HEK293 (cell line): ENCODE data around the gene CD74.

Experiments used
- BCL6B ChIP-seq: fragments of 450-650 bp; formaldehyde crosslinking; IDR thresholded peaks from 2 replicates; pipeline ENCODE4 v1.5.1; 2017; ENCODE audit warnings: missing biosample characterization, missing genetic modification characterization
- CTCF ChIP-seq: fragments of 450-650 bp; formaldehyde crosslinking; IDR thresholded peaks from 2 replicates; pipeline ENCODE4 v1.5.1; 2016; ENCODE audit warnings: missing biosample characterization, missing genetic modification characterization
- SCRT2 ChIP-seq: fragments of 450-650 bp; formaldehyde crosslinking; IDR thresholded peaks from 2 replicates; pipeline ENCODE4 v1.5.1; 2016; ENCODE audit warnings: missing biosample characterization, missing genetic modification characterization
- TRIM28 ChIP-seq: IDR thresholded peaks from 2 replicates; pipeline ENCODE4 v1.6.1; 2011; ENCODE audit warnings: low read length, control low read depth, borderline replicate concordance
- ZNF184 ChIP-seq: fragments of 450-650 bp; IDR thresholded peaks from 2 replicates; pipeline ENCODE4 v1.5.1; 2018; ENCODE audit warnings: missing biosample characterization, mild to moderate bottlenecking, missing genetic modification characterization
- ZNF214 ChIP-seq: fragments of 450-650 bp; formaldehyde crosslinking; IDR thresholded peaks from 2 replicates; pipeline ENCODE4 v1.5.1; 2017; ENCODE audit warnings: missing biosample characterization, mild to moderate bottlenecking, missing genetic modification characterization, borderline replicate concordance
- ZNF239 ChIP-seq: fragments of 450-650 bp; formaldehyde crosslinking; IDR thresholded peaks from 2 replicates; pipeline ENCODE4 v1.5.1; 2016; ENCODE audit warnings: missing biosample characterization, missing genetic modification characterization
- ZNF544 ChIP-seq: fragments of 450-650 bp; formaldehyde crosslinking; IDR thresholded peaks from 2 replicates; pipeline ENCODE4 v1.5.0; 2017; ENCODE audit warnings: missing biosample characterization, missing genetic modification characterization
- ZNF610 ChIP-seq: fragments of 450-650 bp; formaldehyde crosslinking; IDR thresholded peaks from 2 replicates; pipeline ENCODE4 v1.5.1; 2016; ENCODE audit warnings: missing biosample characterization, missing genetic modification characterization, borderline replicate concordance
- ZNF677 ChIP-seq: fragments of 450-650 bp; IDR thresholded peaks from 2 replicates; pipeline ENCODE4 v1.5.0; 2018; ENCODE audit warnings: missing biosample characterization, mild to moderate bottlenecking, missing genetic modification characterization, moderate library complexity
- ZSCAN23 ChIP-seq: fragments of 450-650 bp; formaldehyde crosslinking; IDR thresholded peaks from 2 replicates; pipeline ENCODE4 v1.5.1; 2016; ENCODE audit warnings: missing biosample characterization, missing genetic modification characterization

GRCh38 chr5:150447188-150447587 is 34.5 kb upstream of the CD74 start:
- TF ChIP-seq BCL6B (tag by site-specific recombination) (no peak), SCRT2 (tag by site-specific recombination) (no peak), TRIM28 (no peak), CTCF (tag by site-specific recombination) (no peak), ZSCAN23 (tag by site-specific recombination) (no peak), ZNF677 (tag by site-specific recombination) (no peak), ZNF239 (tag by site-specific recombination) (no peak), ZNF184 (tag by site-specific recombination) (no peak), ZNF214 (tag by site-specific recombination) (no peak), ZNF610 (tag by site-specific recombination) (no peak), ZNF544 (tag by site-specific recombination) (no peak)
